ENCODE results near the gene SFRP2. TPM values are rescaled to one million over a fixed set of nuclear protein-coding genes. Genes with fewer than 3 reads are reported as not detected.

SFRP2 gene
- total RNA-seq, 1 experiment from 2014 or later: 0.26 TPM

GRCh38 chr4:153781717-153782416 lies 7.0 kb downstream of the SFRP2 start:
- no TSS peak for BruUV-seq (replicated peaks)
- ChIA-PET CTCF (no interaction called here), POLR2A (no interaction called here)
- no peak for ATAC-seq
- H3K4me3 ChIP-seq (ENCODE audit: low read depth in 2 of 2, low read length in 2 of 2): no peak overlapping the region
- H3K36me3 ChIP-seq (ENCODE audit: control insufficient read depth, insufficient read depth, low read length): no peaks in the 10 kb centered on the region; the same call in 1 of the 2 replicates
- no peak for TF ChIP-seq REST (IDR thresholded peaks at IDR 0.05; ENCODE audit: insufficient read depth in 1 of 2, low read depth in 2 of 2, low read length in 1 of 2)
- TF ChIP-seq TCF7L2 (IDR thresholded peaks at IDR 0.05; ENCODE audit: low read depth, low read length): no peak
- TF ChIP-seq POLR2AphosphoS5 (IDR thresholded peaks at IDR 0.05; ENCODE audit: low read depth, low read length): no peak
- no peak for TF ChIP-seq SIN3A (IDR thresholded peaks at IDR 0.05; ENCODE audit: borderline replicate concordance, insufficient read depth, low read depth, low read length)
- TF ChIP-seq CTCF (IDR thresholded peaks at IDR 0.05): no peak
- no peaks in the 10 kb centered on the region for H3K9me3 ChIP-seq (ENCODE audit: control insufficient read depth, insufficient read depth, low read depth, low read length)
- in situ Hi-C loops (cut with HindIII; ENCODE audit: low pct_unique_long_range_greater_than_20kb, low sequenced_read_pairs): no loop called here
- peaks cover 3% of the 10 kb centered on the region for H3K27me3 ChIP-seq (ENCODE audit: control insufficient read depth, insufficient read depth, low read length)
- no peak overlapping the region for H3K27ac ChIP-seq (ENCODE audit: low read length)
- intact Hi-C loops (cut with micrococcal nuclease; ENCODE audit: unreplicated experiment): no loop called here
- DNase-seq (ENCODE audit: low read depth, low spot score): no peak
- H3K4me1 ChIP-seq (ENCODE audit: control insufficient read depth, insufficient read depth, low read length): no peaks in the 10 kb centered on the region

DNA sequence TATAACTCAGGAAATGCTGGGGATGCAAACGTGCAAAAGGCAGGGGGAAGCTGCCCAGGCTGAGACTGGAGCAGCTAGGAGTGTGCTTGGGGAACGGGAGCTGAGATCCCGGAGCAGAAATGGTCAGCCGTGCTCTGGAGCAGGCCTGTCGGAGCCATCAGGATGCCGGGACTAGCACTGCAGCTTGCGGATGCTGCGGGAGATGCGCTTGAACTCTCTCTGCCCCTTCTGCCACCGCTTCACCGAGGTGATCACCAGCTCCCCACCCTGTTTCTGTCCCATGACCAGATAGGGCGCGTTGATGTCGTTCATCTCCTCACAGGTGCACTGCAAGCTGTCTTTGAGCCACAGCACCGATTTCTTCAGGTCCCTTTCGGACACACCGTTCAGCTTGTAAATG lies 7.6 kb downstream of the SFRP2 start:
- DNase-seq (ENCODE audit: low read depth, low spot score) (no peak), ATAC-seq (no peak)
- TF ChIP-seq POLR2AphosphoS5 (IDR thresholded peaks at IDR 0.05; ENCODE audit: low read depth, low read length) (no peak), TCF7L2 (IDR thresholded peaks at IDR 0.05; ENCODE audit: low read depth, low read length) (no peak), SIN3A (IDR thresholded peaks at IDR 0.05; ENCODE audit: borderline replicate concordance, insufficient read depth, low read depth, low read length) (no peak), REST (IDR thresholded peaks at IDR 0.05; ENCODE audit: insufficient read depth in 1 of 2, low read depth in 2 of 2, low read length in 1 of 2) (no peak), CTCF (IDR thresholded peaks at IDR 0.05) (no peak)
- H3K27me3 ChIP-seq (ENCODE audit: control insufficient read depth, insufficient read depth, low read length): no peaks in the 10 kb centered on the region; the same call in 1 of the 2 replicates
- CTCF ChIA-PET: no interaction called here
- in situ Hi-C loops (cut with HindIII; ENCODE audit: low pct_unique_long_range_greater_than_20kb, low sequenced_read_pairs) (no loop called here), intact Hi-C loops (cut with micrococcal nuclease; ENCODE audit: unreplicated experiment) (no loop called here)
- POLR2A ChIA-PET: no interaction called here
- BruUV-seq (replicated peaks): no TSS peak
- H3K27ac ChIP-seq (ENCODE audit: low read length): no peak overlapping the region
- H3K4me3 ChIP-seq (ENCODE audit: low read depth in 2 of 2, low read length in 2 of 2): no peak overlapping the region
- H3K4me1 ChIP-seq (ENCODE audit: control insufficient read depth, insufficient read depth, low read length): no peaks in the 10 kb centered on the region
- no peaks in the 10 kb centered on the region for H3K9me3 ChIP-seq (ENCODE audit: control insufficient read depth, insufficient read depth, low read depth, low read length)
- H3K36me3 ChIP-seq (ENCODE audit: control insufficient read depth, insufficient read depth, low read length): no peaks in the 10 kb centered on the region; the same call in 1 of the 2 replicates
